Stimulated activated CD8-positive, alpha-beta memory T cell treated with anti-CD3 and anti-CD28 coated beads, Interleukin-12 subunit alpha, Interleukin-12 subunit beta, amount 100 ng/mL, for 24 hours (primary cell): Measurements from ENCODE around the gene MYO5B.
"Not testable (repeated sequence)": the region's sequence is repeated elsewhere in the genome, so short reads cannot be mapped to it uniquely, and the experiment has no call there.

Experiments used
- DNase-seq: peaks from one replicate; pipeline ENCODE4 v3.0.0-alpha.2; 2020; ENCODE audit errors: extremely low read depth

Gene MYO5B

DNA sequence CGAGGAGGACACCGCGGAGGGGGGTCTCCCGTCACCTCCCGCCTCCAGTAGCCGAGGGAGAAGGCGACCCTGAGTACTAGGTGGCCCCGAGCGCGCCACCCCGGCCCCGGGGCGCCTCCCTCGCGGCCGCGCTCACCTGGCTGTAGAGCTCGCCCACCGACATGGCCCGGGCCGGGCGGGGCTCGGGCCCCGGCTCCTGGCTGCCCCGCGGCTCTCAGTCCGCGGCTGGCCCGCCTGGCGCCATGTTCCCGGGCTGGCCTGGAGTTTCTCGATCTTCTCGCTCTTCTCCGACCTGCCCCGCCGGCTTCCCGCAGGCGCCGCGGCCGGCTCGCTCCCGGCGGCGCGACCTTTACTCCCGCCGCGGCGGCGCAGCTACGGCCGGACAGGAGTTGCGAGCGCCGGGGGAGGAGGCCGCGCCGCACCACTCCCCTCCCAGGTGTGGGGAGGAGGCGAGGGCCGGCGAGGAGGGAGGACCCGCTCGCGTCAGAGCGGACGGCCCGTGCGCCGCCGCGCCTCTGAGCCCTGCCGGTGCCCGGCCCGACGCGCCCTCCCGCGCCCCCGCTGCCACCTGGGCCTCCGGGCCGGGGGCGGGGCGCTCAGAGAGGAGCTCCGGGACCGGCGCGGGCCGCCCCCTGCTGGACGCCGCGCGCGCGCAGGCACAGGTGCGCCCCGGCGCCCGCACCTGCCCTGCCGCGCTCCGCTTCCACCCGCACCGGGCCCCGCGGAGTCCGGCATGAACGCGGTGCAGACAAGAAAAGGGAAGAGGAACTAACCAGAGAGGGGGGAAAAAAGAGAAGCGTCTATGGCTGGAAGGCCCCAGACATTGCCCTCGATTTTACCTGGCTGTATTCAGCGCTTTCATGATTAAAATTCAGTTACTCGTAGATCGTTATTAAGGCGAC, at the start of gene MYO5B:
Gene MYO5B (minus strand): TSS at position 517 of the 902 bp plus-strand sequence. CDS start 354 bp downstream, at position 163.
- DNase-seq: no peak

DNA sequence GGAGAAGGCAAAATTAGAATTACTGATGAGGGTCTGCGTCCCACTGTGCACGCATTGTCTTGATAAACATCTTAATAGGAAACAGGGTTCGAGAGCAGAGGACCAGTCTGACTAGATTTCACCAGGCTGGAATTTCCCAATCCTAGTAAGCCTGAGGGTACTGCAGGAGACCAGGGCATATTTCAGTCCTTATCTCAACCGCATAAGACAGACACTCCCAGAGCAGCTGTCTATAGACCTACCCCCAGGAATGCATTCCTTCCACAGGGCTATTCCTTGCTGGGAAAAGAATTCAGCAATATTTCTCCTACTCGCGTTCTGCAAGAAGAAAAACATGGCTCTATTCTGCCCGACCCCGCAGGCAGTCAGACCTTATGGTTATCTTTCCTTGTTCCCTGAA, 46.8 kb upstream of the MYO5B start:
- not testable (repeated sequence) for DNase-seq

DNA sequence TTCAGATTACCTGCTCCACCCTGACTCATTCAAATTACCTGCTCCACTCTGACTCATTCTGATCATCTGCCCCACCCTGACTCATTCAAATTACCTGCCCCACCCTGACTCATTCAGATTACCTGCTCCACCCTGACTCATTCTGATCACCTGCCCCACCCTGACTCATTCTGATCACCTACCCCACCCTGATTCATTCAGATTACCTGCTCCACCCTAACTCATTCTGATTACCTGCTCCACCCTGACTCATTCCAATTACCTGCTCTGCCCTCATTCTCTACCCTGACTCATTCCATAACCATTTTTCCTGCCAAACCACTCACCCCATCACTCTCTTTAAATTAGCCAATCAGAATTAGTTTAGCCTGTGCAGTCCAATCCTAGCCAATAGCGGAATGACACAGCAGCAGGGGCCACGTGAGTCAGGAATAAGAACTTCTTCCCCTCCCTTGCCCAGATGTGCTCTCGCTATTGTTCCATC, 45.2 kb upstream of the MYO5B start:
- no peak for DNase-seq

DNA sequence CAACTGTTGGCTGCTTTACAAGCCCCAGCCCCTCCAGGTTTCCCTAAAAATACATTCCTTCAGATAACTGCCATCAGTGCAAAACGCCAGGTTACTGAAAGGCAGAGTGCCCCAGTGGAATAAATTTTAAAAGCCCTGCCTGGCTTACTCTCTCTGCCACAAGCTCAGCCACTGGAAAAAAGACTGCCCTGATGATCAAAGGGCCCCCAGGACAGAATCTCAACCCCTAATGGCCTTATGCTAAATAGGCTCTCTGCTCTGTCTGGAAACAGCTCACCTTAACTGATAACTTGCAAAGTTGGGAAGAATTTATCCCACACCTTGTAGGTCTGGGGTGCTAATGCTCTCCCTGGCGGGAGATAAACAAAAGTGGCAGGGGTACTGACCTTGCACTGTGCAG, 37.5 kb upstream of the MYO5B start:
- no peak for DNase-seq

DNA sequence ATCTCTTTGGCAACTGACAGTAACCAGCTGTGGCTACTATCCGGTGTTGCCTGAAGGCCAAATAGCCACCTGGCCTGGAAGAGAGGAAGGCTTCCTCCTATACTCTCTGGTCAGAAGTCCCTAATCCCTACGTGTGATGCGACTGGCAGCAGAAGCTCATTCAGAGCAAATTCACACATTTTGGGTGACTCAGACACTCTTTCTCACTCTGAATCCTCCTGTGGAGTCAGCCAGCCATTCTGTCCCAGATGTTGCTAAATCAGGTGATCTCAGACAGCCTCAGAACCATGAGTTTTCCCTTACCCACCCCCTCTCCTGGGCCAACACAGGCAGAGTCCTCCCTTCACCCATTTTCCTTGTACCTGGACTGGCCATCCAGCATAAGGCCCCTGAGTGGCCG, 36.7 kb upstream of the MYO5B start:
- no peak for DNase-seq

DNA sequence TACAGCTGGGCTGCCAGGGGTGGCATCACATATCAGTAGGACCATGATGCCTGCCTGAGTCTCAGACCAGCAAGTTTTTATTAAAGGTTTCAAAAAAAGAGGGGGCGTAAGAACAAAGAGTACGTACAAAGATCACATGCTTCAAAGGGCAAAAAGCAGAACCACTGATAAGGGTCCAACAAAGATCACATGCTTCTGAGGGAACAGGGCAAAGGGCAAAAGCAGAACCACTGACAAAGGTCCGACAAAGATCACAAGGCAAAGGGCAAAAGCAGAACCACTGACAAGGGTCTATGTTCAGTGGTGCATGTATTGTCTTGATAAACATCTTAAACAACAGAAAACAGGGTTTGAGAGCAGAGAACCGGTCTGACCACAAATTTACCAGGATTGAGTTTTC, 25.3 kb upstream of the MYO5B start:
- not testable (repeated sequence) for DNase-seq

DNA sequence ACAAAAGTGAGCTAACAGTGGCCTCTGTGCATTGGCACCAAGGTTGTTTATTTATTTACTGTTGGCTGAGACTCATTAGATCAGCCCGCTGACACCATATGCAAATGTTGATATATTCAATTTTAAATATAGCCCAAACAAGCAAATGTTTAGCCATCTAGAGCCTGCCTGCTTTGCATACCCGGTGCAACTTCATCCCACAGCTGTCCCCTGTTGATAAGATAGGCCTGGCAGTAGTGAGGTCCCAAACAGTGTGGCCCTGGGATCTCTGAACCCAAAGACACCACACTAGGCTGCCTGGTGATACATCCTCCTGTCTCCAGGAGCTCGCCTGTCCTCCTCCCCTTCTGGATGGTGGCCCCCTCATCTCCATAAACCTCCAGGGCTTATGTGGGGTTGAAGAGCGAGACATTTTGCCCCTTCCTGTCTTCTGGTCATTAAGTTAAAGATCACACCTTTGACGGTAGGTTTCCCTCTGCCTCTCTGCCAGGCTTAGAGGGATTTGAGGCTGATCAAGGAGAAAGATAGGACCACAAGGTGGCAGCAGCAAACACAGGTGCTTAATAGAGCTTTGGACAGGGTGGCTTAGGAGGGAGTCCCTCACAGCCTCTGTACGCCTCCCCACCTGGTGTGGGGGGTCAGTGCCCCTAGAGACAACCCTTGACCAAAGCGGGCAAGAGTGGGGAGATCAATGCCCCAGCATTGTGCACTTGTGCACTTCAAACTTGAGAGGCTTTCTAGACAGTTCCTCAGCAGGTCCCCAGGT, 23.7 kb upstream of the MYO5B start:
- DNase-seq: no peak

DNA sequence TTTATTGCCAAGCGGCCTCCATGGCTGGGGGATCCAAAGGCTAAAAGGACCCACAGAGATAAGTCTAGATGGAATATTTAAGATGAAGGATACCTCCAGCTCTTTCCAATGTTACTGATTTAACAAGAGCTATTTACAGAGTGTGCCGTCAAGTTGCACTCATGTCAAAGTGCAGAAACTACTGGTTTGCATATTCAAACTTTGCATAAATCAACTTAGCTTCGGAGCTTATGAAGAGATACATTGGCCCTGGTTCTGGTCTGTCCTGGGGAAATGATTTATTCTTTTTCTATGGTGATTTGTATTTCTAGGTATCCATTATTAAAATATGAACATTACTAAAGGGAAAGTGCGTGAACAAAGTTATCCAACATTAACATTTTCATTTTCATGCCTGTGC, 14.4 kb upstream of the MYO5B start:
- no peak for DNase-seq

DNA sequence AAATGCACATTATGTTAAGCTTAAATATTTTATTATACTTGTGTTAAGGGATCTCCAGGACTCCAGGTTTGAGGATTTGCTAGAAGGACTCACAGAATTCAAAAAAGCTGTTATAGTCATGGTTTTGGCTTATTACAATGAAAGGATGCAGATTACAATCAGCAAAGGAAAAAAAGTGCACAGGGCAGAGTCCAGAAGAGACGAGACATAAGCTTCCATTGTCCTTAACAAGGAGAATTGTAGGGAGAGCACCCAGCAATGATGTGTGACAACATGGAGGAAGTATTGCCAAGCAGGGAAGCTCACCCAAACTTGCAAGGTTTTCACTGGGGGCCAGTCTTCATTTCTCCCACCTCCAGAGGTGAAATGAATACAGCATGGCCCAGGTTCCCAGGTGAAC, 12.8 kb upstream of the MYO5B start:
- DNase-seq: no peak

DNA sequence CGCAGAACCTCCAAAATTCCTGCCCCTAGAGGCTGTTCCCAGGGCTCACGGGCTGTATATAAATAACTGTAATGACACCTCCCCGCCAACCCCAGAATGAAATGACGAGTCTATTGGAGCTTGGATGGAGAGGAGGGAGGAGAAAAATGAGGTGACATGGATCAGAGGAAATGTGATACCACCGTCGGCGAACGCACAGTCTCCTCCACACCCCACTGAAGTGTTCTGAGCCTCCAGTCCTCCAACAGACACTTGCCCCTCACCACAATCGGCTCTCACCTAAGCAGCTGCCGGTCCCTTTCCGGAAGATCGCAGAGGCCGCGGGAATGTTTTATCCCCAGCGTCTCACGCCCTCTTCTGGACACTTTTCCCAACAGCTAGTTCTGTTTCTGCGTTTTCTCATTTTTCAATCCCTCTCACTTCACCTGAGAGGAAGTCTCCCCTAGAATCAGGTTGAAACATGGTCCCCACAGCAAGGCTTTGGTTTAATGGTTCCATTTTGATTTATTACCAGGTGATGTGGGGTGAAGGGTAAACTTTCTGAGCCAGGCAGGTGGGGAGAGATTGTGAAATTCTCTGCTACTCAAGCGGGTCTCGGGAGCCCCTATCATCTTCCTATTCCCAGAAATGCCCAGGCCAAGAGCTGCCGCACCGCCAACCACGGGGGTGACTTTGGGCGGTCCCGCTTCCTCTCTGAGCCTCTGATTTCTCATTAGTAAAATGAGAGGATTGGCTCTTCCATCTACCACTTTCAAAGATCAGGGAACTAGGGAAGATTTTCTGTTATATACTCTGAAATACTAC, 9.1 kb upstream of the MYO5B start:
- no peak for DNase-seq

DNA sequence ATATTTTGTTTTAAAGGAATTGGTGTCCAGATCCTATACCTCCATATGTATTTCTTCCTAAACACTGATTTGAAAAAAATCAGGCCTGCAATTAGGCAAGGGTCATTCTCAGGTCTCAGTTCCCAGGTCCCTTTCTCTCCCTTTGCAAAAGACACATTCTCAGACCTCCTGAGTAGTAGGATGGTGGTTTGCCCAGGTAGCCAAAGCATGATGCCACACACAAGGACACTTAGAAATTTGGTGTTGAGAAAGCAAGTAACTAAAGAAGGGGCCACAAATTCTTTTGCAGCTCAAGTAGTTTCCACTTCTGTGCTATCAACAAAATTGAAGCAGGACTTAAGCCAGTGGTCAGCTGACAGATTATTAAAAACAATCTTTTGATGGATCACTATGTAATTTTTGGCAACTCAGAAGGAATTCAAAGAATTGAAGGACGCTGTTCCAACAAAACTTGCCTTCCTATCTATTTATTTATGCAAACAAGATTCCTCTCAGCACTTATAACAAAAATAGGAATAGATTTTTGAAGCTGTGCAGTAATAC, 6.6 kb upstream of the MYO5B start:
- no peak for DNase-seq

DNA sequence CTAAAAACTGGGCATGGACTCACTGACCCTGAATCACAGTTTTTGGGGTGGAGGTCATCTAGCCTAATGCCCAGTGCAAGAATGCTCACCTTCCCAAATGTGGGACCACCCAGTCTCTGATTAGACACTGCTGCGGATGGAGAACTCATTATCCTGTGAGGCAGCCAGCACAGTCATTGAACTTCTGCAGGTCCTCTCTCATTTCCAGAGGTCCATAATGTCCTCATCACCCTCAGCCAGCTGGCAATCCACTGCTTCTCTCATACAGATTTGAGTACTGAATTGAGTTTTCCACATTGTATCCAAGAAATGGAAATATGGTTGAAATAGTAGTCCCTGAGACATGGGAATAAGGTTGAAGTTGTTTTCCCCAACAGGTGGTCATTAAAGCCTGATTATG, 5.0 kb upstream of the MYO5B start:
- no peak for DNase-seq

DNA sequence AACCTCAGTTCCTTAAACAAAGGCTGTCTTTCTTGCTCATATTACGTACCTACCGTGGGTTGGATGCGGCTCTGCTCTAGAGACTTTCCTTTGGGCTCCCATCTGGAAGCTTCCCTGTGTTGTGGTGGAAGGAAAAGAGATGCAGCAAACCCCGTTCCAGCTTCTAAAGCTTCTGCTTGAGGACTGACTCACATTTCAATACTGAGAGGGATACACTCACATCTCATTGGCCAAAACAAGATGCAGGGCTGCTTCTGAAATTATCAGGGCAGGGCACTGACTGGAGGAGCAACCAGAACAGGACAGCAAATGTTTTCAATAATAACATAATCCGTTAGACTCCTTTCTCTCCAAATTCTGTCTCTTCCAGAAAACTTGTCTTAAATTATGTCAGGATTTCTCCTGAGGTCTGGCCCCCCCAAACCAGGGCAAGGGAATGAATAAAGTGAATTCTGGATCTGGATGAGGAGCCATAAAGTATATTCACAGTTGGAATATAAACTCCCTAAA, 4.5 kb upstream of the MYO5B start:
- no peak for DNase-seq

DNA sequence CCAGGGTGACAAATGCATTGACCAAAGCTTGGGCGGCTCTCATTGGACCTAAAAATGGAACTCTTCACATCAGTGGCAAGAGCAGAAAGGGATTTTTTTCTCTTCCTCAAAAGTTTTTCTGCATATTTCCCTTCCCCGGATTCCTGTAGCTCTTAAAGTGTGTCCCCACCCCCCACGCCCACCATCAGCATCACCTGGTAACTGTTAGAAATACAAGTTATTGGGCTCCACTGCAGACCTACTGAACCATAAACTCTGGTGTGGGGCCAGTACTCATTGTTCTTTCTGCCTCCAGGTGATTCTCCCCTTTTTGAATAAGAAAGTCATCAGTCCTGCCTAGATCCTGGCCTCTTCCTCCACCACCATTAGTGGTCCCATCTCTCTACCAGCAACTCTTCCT, 1.3 kb upstream of the MYO5B start:
- DNase-seq: no peak

DNA sequence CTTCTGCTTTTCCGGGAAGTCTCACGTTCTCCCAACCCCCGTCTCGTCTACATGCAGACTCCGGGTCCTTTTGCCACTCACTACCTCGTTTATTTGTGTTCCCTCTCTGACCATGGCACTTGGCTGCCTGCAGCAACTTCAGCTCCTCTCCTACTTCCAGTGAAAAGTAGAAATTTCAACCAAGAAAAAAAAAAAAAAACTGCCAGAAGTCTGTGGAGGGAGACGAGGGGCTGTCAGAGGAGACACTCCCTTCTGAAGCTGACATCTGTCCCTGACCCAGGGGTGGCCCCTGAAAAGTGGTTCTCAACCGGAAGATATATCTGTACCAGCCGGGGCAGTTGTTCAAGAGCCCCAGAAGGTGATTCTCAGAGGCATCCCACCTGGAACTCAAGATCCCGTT, 742 bp upstream of the MYO5B start:
- no peak for DNase-seq

DNA sequence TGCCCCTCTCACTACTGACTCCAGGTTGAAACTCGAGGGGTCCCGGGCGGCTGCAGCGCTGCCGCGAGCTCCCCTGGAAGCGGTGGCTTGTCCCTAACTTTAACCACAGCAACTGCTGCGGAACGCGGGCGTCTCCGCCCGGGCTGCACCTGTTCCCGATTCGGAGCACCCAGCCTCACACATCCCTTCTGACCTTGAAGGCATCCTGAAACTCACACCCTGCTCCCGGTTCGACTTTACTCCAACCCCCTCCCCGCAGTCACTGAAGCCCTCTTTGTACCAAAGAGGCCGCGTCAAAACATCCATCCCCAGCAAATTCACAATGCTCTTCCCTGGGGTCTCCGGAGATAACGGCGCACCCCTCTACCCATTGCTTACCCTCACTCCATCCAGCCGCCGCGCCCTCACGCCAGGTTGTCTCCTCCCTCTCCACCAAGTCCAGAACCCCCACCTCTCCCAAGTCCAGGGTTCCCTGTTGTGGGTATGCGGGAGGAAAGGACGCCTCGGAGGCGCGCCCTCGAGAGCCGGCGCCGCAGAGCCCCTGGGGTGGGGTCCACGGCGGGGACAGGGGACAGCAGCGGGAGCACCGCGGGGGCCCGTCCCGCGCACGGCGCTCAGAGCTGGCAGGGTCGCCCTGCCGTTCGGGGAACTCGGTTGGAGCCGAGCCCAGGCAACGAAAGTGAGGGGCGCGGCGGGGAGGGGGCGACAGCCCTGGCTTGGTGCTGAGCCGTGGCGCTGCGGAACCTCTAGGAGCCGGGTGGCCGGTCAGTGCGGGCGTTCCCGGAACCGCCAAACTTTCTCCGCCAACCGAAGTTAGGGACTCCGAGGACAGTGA, 934 bp downstream of the MYO5B start:
- no peak for DNase-seq

DNA sequence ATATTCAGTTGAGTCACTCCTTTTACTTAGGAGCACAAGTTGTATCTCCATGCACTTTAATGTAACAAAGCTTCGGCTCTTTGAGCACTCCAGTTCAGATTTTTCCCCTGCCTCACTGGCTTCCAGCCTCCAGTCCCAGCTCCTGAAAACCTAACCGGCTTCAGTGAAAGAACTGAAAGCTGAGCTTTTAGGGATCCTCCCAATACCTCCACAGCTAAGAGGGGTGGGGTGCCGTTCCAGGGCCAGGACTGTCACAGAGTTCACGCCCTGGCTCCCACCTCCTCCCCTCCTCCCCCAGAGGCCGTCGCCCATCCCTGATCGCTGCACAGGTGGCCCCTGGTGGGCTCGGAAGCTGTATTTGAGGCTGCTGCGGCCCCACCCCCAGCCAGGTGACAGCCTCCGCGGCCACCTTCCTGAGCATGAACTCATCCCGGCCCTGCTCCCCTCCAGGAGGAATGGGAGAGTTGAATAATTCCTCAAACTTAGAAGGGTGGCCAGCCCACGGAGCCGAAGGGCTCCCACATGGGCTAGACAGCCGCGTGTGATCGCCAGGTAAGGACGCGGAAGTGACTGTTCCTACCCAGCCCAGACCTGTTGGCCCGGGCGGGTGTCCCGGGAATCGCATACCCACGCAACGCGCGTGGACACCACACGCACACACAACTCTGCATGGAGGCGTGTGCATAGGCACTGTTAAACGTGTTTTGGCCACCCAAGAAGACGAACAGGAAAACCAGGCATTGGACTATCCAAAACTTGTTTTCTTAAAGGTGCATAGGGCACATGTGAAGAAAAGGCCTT, 1.8 kb downstream of the MYO5B start:
- DNase-seq: no peak

DNA sequence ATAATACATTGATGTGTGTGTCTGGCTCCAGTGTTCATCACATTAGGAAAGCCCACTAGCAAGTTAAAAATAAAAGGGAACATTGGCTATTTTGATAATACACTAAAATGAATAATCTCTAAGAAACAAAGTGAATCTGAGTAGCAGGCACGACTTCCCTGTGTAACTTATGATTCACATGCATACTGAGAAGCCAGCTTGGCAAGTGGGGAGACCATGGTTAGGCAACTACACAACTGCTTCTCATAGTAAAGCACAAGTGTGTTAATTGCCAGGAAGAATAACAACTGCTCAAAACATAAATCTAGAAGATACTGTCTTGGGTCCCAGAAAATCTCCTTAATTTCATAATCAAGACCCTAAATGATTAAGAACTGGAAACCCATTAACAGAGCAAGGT, 4.0 kb downstream of the MYO5B start:
- no peak for DNase-seq

DNA sequence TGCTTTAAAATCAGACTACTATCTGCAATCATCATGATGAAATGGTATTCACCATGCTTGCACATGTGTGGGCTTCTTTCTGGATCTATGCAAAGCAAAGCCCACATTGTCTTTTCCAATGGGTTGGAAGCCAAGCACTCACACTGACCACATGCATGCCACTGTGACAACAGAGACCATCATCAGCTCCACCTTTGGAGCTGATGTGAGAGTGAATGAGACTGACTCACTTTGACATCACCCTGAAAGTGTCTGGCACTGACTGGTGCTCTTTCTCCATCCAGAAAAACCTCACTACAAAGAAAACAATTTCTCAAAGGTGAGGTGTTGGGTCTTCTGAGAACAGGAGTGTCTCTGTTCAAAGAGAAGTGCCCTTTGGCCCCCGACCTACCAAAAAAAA, 4.7 kb downstream of the MYO5B start:
- no peak for DNase-seq

DNA sequence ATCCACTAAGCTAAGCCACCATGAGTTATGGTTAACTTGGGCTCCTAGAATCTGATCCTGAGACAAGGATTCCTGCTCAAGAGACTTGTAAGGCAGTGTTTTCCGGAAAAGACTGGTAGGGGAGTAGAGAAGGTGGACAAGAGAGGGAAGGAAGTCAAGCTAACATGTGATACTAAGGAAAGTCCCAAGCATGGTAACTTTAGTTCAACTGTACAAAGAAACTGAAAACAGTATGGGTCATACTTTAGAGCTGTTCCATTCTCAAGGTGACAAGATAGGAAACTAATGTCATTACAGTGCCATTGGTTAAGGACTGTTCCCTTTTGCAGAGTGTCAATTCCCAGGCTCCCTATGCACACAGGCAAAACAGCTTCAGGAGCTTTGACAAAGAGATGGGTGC, 5.8 kb downstream of the MYO5B start:
- no peak for DNase-seq
